Fibroblast of lung (primary cell): Measurements from ENCODE around the gene KRT33A. TPM values are rescaled to one million over a fixed set of nuclear protein-coding genes. Genes with fewer than 3 reads are reported as not detected.

Experiments used
- DNase-seq, 2 donors: peaks; one replicate each; pipeline versions ENCODE4 v3.0.0 to v3.0.0-alpha.2; 2010; ENCODE audit warnings: low read depth in 2 of 2
- H2AFZ ChIP-seq: 2 replicates; pipeline ENCODE4 v1.5.1; 2012; ENCODE audit warnings: low read length, control low read depth, inconsistent platforms
- H3K27ac ChIP-seq: 2 replicates; pipeline ENCODE4 v1.5.1; 2011; ENCODE audit warnings: low read length, control low read depth; ENCODE audit not compliant: insufficient read depth
- H3K27me3 ChIP-seq: 2 replicates; pipeline ENCODE4 v1.5.1; 2011; ENCODE audit warnings: mild to moderate bottlenecking, low read length; ENCODE audit not compliant: control insufficient read depth, insufficient read depth
- H3K36me3 ChIP-seq: 2 replicates; pipeline ENCODE4 v1.5.1; 2011; ENCODE audit warnings: low read length; ENCODE audit not compliant: control insufficient read depth, insufficient read depth
- H3K4me1 ChIP-seq: 2 replicates; pipeline ENCODE4 v1.5.1; 2011; ENCODE audit warnings: low read length; ENCODE audit not compliant: control insufficient read depth, insufficient read depth; ENCODE audit errors: extremely low read depth
- H3K4me2 ChIP-seq: 2 replicates; pipeline ENCODE4 v1.5.1; 2011; ENCODE audit warnings: low read length, control low read depth; ENCODE audit not compliant: insufficient read depth; ENCODE audit errors: extremely low read depth
- H3K4me3 ChIP-seq, 4 experiments: fragments of 200-600 bp in 1 of 4; sonication (generic) in 1 of 4; replicated peaks in 1 of 4; 2 replicates each; pipeline ENCODE4 v1.5.1; 2011 to 2016; ENCODE audit warnings: low read length in 4 of 4, low read depth in 3 of 4, mild to moderate bottlenecking in 3 of 4, control low read depth in 2 of 4, inconsistent platforms in 1 of 4, mixed read lengths in 1 of 4; ENCODE audit not compliant: insufficient read depth in 1 of 4; ENCODE audit errors: control extremely low read depth in 1 of 4
- H3K79me2 ChIP-seq: 2 replicates; pipeline ENCODE4 v1.5.1; 2012; ENCODE audit warnings: mild to moderate bottlenecking, low read length, inconsistent platforms; ENCODE audit not compliant: control insufficient read depth, insufficient read depth
- H3K9ac ChIP-seq: 2 replicates; pipeline ENCODE4 v1.5.1; 2011; ENCODE audit warnings: mild to moderate bottlenecking, low read length, control low read depth; ENCODE audit not compliant: insufficient read depth
- H3K9me3 ChIP-seq: 2 replicates; pipeline ENCODE4 v1.5.1; 2012; ENCODE audit warnings: low read depth, low read length; ENCODE audit not compliant: control insufficient read depth, insufficient read depth
- H4K20me1 ChIP-seq: 2 replicates; pipeline ENCODE4 v1.5.1; 2011; ENCODE audit warnings: low read length; ENCODE audit not compliant: control insufficient read depth, insufficient read depth; ENCODE audit errors: extremely low read depth
- EZH2 ChIP-seq: IDR thresholded peaks from 2 replicates; pipeline ENCODE4 v1.5.1; 2012; ENCODE audit warnings: low read length, control low read depth, mild to moderate bottlenecking; ENCODE audit errors: missing control alignments
- polyA plus RNA-seq, 2 donors: library from polyadenylated mRNA; depleted of rRNA in 1 of 2; stranded (reverse) in 1 of 2; unstranded in 1 of 2; fragments of >200 nt; gene quantifications; 2 replicates each; pipeline ENCODE4 v1.2.1, GENCODE V29; 2011 to 2012; ENCODE audit warnings: missing spikeins in 1 of 2
- total RNA-seq: library from RNA; depleted of rRNA; stranded (reverse); fragments of >200 nt; gene quantifications from 2 replicates; pipeline ENCODE4 v1.2.1, GENCODE V29; 2014
- TF ChIP-seq, protein P1 (sequence below), 2 donors: IDR thresholded peaks in 1 of 2; conservative IDR thresholded peaks in 1 of 2; 1 replicate in 1 of 2; 2 replicates in 1 of 2; pipeline ENCODE4 v1.5.1; 2011 to 2012; ENCODE audit warnings: low read length in 2 of 2, control low read depth in 1 of 2, inconsistent platforms in 1 of 2, low read depth in 1 of 2, mild to moderate bottlenecking in 1 of 2

The KRT33A gene
- total and polyA plus RNA-seq, 2 donors (not counting 1 experiment from before 2014, with no cell fraction given), result not detected

DNA sequence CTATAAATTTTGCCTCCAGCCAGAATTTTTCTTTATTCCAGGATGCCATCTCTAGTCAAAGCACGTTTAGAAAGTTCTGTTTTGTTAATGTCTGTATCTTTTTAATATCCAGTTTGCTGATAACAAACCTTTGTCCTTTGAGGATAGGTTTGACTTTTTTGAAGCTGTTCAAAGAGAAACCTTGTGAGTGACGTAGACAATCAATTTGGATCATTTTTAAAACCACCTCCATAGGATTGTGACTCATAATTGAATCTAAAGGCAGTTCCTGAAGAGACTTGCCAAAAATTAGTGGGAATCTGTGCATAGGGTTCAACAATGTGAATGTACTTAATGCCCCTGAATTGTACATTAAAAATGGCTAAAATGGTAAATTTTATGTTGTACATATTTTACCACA, 40.9 kb upstream of the KRT33A start:
- Histone ChIP-seq H3K9ac (no peak overlapping the region), H3K4me1 (no peaks in the 10 kb centered on the region), H3K79me2 (no peaks in the 10 kb centered on the region), H3K4me2 (no peak overlapping the region), H3K9me3 (no peaks in the 10 kb centered on the region), H3K36me3 (no peaks in the 10 kb centered on the region), H3K27ac (no peak overlapping the region), H3K27me3 (peaks cover 2% of the 10 kb centered on the region), H2AFZ (no peak overlapping the region), H4K20me1 (no peaks in the 10 kb centered on the region), H3K4me3 (no peak overlapping the region)
- no peak for DNase-seq
- no peak for TF ChIP-seq EZH2
- TF ChIP-seq, protein P1, sequence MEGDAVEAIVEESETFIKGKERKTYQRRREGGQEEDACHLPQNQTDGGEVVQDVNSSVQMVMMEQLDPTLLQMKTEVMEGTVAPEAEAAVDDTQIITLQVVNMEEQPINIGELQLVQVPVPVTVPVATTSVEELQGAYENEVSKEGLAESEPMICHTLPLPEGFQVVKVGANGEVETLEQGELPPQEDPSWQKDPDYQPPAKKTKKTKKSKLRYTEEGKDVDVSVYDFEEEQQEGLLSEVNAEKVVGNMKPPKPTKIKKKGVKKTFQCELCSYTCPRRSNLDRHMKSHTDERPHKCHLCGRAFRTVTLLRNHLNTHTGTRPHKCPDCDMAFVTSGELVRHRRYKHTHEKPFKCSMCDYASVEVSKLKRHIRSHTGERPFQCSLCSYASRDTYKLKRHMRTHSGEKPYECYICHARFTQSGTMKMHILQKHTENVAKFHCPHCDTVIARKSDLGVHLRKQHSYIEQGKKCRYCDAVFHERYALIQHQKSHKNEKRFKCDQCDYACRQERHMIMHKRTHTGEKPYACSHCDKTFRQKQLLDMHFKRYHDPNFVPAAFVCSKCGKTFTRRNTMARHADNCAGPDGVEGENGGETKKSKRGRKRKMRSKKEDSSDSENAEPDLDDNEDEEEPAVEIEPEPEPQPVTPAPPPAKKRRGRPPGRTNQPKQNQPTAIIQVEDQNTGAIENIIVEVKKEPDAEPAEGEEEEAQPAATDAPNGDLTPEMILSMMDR (conservative IDR thresholded peaks at IDR 0.05 in 1 of 2, IDR thresholded peaks at IDR 0.05 in 1 of 2; ENCODE audit: low read depth in 1 of 2, low read length in 2 of 2), result no peak

DNA sequence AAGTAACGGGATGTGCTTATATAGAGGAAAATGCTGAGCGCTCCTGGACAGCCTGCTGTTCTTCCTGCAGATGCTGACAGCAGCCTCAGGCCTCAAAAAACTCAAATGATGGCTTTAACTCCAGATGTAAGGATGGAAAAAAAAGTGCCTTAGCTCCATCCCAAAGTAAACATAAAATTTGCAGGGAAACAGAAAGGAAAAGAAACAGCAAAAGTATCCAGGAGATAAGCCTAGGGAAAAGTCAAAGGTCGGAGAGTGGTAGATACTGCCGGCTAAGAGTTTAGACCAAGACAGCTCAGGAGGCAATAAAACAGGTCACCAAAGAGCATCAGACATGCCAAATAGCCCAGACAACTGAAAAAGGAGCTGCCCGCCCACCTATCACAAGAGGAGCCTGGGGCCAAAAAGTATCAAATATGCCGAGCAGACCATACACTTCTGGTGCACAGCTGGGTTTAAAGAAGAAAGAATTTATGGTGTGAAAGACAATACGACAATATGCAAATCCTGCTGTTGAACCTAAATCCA, 39.8 kb upstream of the KRT33A start:
- Histone ChIP-seq H3K9me3 (no peaks in the 10 kb centered on the region), H3K27ac (no peak overlapping the region), H3K79me2 (no peaks in the 10 kb centered on the region), H3K36me3 (no peaks in the 10 kb centered on the region), H3K4me2 (no peak overlapping the region), H4K20me1 (no peaks in the 10 kb centered on the region), H2AFZ (no peak overlapping the region), H3K4me3 (no peak overlapping the region), H3K9ac (no peak overlapping the region), H3K4me1 (no peaks in the 10 kb centered on the region), H3K27me3 (peaks cover 2% of the 10 kb centered on the region)
- no peak for DNase-seq
- TF ChIP-seq, protein P1 (conservative IDR thresholded peaks at IDR 0.05 in 1 of 2, IDR thresholded peaks at IDR 0.05 in 1 of 2; ENCODE audit: low read depth in 1 of 2, low read length in 2 of 2), result no peak
- TF ChIP-seq EZH2, result no peak

DNA sequence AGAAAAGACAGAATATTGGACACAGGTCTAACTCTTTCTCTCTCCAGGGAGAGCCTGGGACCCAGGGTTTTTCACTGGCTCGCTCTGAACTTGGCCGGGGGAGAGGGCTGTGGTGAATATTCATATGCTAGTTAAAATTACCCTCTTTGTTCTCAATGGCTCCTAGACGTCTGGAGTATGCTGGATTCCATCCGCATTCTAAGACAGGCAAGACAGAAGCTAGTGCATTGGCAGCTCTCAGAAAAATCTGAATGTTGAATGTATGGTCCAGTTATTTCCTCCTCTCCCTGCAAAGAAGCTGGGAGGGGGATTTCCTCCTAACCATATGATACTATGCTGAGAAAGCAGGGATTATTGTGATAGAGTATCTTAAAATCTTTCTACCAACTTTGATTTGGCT, 37.0 kb upstream of the KRT33A start:
- no peak for DNase-seq
- H3K27ac ChIP-seq, result no peak overlapping the region
- H4K20me1 ChIP-seq, result no peaks in the 10 kb centered on the region
- peaks cover 2% of the 10 kb centered on the region for H3K27me3 ChIP-seq
- TF ChIP-seq EZH2, result no peak
- TF ChIP-seq, protein P1 (conservative IDR thresholded peaks at IDR 0.05 in 1 of 2, IDR thresholded peaks at IDR 0.05 in 1 of 2; ENCODE audit: low read depth in 1 of 2, low read length in 2 of 2), result no peak
- H3K9ac ChIP-seq, result no peak overlapping the region
- H3K9me3 ChIP-seq, result no peaks in the 10 kb centered on the region
- H3K4me3 ChIP-seq, result no peak overlapping the region
- no peaks in the 10 kb centered on the region for H3K4me1 ChIP-seq
- no peak overlapping the region for H2AFZ ChIP-seq
- no peak overlapping the region for H3K4me2 ChIP-seq
- no peaks in the 10 kb centered on the region for H3K79me2 ChIP-seq
- H3K36me3 ChIP-seq, result no peaks in the 10 kb centered on the region
